Epithelial cell of umbilical artery (primary cell): ENCODE data around the gene TUBA3C. TPM values are rescaled to one million over a fixed set of nuclear protein-coding genes. Genes with fewer than 3 reads are reported as not detected.

ENCODE experiments used
- total RNA-seq: library from RNA; depleted of rRNA; stranded (reverse); fragments of >200 nt; gene quantifications from 2 replicates; pipeline ENCODE4 v1.2.3, GENCODE V29; 2014

Gene TUBA3C
- not detected in 2 replicates for total RNA-seq

GRCh38 chr13:19181621-19182485 lies at the start of gene TUBA3C:
Gene TUBA3C, minus strand, starts transcription at chr13:19181824. Its CDS starts 77 bp downstream, at chr13:19181747.

